Esophagus muscularis mucosa (tissue), 4 donors: ENCODE data around the gene SCO2.

Source experiments
- CTCF ChIP-seq, 3 experiments: fragments of 200-600 bp in 2 of 3; fragments of 450-650 bp in 1 of 3; sonication (generic) in 2 of 3; IDR thresholded peaks; one replicate each; pipeline ENCODE4 v1.5.1; 2017 to 2019; ENCODE audit warnings: antibody characterized with exemption in 3 of 3, mild to moderate bottlenecking in 2 of 3, moderate library complexity in 1 of 3
- EP300 ChIP-seq: sonication (generic); formaldehyde crosslinking; IDR thresholded peaks from one replicate; pipeline ENCODE4 v1.6.1; 2017; ENCODE audit warnings: antibody characterized with exemption
- POLR2A ChIP-seq: fragments of 450-650 bp; IDR thresholded peaks from one replicate; pipeline ENCODE4 v1.6.1; 2017; ENCODE audit warnings: antibody characterized with exemption, moderate library complexity, mild to moderate bottlenecking, low read depth
- POLR2AphosphoS5 ChIP-seq, 2 donors: sonication (generic); formaldehyde crosslinking; IDR thresholded peaks; one replicate each; pipeline ENCODE4 v1.6.1; 2017; ENCODE audit warnings: antibody characterized with exemption in 2 of 2

GRCh38 chr22:50516068-50516467 is 9.3 kb downstream of the SCO2 start:
- TF ChIP-seq POLR2A (no peak), CTCF (IDR thresholded peaks at IDR 0.05) (no peak), EP300 (no peak), POLR2AphosphoS5 (IDR thresholded peaks at IDR 0.05) (no peak)
